PC-9 (cell line): ENCODE results near the gene CCDC9B.

Source experiments
- CTCF ChIP-seq: fragments of 200-600 bp; sonication (generic); conservative IDR thresholded peaks from 2 replicates; pipeline ENCODE4 v1.6.1; 2017; ENCODE audit warnings: mixed run types, antibody characterized with exemption, mild to moderate bottlenecking, moderate library complexity
- EZH2 ChIP-seq: fragments of 200-600 bp; sonication (generic); IDR thresholded peaks from 2 replicates; pipeline ENCODE4 v1.8.0; 2017; ENCODE audit warnings: antibody characterized with exemption, low read depth

GRCh38 chr15:40289140-40289775 is 51.5 kb downstream of the CCDC9B start:
- TF ChIP-seq CTCF (no peak), EZH2 (no peak)
